Measurements from ENCODE around the gene SLF2.

Gene SLF2

DNA sequence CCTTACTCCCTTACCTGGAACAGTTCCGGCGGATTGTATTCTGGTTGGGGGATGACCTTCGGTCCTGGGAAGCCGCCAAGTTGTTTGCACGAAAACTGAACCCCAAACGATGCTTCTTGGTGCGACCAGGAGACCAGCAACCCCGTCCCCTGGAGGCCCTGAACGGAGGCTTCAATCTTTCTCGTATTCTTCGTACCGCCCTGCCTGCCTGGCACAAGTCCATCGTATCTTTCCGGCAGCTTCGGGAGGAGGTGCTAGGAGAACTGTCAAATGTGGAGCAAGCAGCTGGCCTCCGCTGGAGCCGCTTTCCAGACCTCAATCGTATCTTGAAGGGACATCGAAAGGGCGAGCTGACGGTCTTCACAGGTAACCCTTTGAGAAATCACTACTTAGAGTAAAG, 76.3 kb downstream of the SLF2 start:
- TF ChIP-seq TAF1 (IDR thresholded peaks at IDR 0.05; ENCODE audit: low read depth) (no peak), FOXM1 (IDR thresholded peaks at IDR 0.05; ENCODE audit: borderline replicate concordance, low read depth) (no peak), ZBTB7A (IDR thresholded peaks at IDR 0.05; ENCODE audit: low read depth) (no peak), CREB1 (IDR thresholded peaks at IDR 0.05; ENCODE audit: low read depth) (no peak), EGR1 (IDR thresholded peaks at IDR 0.05) (no peak), CEBPB (IDR thresholded peaks at IDR 0.05) (no peak), TCF12 (IDR thresholded peaks at IDR 0.05; ENCODE audit: low read depth) (no peak), YY1 (IDR thresholded peaks at IDR 0.05; ENCODE audit: low read depth) (no peak), EP300 (IDR thresholded peaks at IDR 0.05; ENCODE audit: borderline replicate concordance) (no peak), RAD21 (IDR thresholded peaks at IDR 0.05; ENCODE audit: low read depth) (no peak), TEAD4 (IDR thresholded peaks at IDR 0.05) (no peak), NFIC (IDR thresholded peaks at IDR 0.05) (no peak)
- TF ChIP-seq, protein P1, sequence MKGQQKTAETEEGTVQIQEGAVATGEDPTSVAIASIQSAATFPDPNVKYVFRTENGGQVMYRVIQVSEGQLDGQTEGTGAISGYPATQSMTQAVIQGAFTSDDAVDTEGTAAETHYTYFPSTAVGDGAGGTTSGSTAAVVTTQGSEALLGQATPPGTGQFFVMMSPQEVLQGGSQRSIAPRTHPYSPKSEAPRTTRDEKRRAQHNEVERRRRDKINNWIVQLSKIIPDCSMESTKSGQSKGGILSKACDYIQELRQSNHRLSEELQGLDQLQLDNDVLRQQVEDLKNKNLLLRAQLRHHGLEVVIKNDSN (IDR thresholded peaks at IDR 0.05), result no peak
- TF ChIP-seq, protein P2, sequence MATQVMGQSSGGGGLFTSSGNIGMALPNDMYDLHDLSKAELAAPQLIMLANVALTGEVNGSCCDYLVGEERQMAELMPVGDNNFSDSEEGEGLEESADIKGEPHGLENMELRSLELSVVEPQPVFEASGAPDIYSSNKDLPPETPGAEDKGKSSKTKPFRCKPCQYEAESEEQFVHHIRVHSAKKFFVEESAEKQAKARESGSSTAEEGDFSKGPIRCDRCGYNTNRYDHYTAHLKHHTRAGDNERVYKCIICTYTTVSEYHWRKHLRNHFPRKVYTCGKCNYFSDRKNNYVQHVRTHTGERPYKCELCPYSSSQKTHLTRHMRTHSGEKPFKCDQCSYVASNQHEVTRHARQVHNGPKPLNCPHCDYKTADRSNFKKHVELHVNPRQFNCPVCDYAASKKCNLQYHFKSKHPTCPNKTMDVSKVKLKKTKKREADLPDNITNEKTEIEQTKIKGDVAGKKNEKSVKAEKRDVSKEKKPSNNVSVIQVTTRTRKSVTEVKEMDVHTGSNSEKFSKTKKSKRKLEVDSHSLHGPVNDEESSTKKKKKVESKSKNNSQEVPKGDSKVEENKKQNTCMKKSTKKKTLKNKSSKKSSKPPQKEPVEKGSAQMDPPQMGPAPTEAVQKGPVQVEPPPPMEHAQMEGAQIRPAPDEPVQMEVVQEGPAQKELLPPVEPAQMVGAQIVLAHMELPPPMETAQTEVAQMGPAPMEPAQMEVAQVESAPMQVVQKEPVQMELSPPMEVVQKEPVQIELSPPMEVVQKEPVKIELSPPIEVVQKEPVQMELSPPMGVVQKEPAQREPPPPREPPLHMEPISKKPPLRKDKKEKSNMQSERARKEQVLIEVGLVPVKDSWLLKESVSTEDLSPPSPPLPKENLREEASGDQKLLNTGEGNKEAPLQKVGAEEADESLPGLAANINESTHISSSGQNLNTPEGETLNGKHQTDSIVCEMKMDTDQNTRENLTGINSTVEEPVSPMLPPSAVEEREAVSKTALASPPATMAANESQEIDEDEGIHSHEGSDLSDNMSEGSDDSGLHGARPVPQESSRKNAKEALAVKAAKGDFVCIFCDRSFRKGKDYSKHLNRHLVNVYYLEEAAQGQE (IDR thresholded peaks at IDR 0.05; ENCODE audit: low read depth), result no peak
- TF ChIP-seq, protein P3, sequence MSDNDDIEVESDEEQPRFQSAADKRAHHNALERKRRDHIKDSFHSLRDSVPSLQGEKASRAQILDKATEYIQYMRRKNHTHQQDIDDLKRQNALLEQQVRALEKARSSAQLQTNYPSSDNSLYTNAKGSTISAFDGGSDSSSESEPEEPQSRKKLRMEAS (IDR thresholded peaks at IDR 0.05), result no peak

DNA sequence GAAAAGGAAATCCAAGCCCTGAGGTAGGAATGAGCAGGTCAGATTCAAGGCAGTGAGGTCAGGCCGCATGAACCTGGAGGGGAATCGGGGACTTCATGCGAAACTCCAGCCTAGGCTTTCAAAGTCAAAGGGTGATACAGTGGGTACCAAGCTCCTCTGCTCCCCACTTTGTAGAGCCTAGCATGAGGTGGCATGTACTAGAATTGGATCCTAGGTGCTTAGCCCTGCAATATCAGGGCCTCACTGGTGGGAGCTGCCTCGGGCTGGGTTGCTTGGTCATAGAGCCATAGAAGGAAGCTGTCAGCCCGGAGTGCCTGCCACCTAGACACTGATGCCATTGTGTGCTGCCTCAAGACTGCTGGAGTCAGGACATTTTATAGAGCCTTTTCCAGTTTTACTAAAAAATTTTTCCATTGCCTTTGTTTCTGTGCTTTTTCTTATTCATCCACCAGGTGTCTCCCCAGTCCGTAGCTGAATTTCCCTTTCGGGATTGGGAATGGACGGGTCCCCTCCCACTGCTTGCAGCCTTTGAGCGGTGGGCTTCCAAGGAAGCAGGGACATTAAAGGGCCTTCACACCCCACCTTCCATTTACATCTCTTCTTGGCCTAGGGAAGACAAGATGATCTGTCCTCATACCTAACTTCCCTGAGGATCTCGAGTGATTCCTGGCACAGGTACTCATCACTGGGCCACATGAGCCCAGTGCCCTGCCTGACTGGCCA, 81.4 kb downstream of the SLF2 start:
- TF ChIP-seq, protein P2 (IDR thresholded peaks at IDR 0.05; ENCODE audit: low read depth), result no peak
- TF ChIP-seq RAD21 (IDR thresholded peaks at IDR 0.05; ENCODE audit: low read depth) (peak; percentile 59), EGR1 (IDR thresholded peaks at IDR 0.05) (no peak)
- TF ChIP-seq, protein P1 (IDR thresholded peaks at IDR 0.05), result no peak

DNA sequence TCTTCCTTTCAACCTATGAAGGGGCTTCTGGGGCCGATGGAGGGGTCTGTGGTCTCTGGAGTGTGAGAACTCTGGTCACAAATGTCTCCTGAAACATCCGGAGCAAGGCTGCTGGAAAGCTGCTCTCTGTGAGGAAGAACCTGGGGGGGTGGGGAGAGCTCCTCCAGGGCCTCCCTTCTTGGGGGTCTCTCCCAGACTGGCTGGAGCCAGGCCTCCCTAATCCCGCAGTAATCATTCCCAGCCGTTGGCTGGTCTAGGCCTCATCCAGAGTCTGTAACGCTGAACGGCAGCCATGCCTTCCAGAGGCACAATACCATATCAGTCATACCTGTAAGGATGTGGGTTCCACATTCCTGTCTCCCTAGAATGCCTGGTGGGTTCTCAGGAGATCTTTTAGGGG, 82.4 kb downstream of the SLF2 start:
- no peak for TF ChIP-seq FOXM1 (IDR thresholded peaks at IDR 0.05; ENCODE audit: borderline replicate concordance, low read depth)
- TF ChIP-seq NFIC (IDR thresholded peaks at IDR 0.05), result no peak
- TF ChIP-seq CREB1 (IDR thresholded peaks at IDR 0.05; ENCODE audit: low read depth), result no peak
- TF ChIP-seq, protein P3 (IDR thresholded peaks at IDR 0.05), result no peak
- TF ChIP-seq EP300 (IDR thresholded peaks at IDR 0.05; ENCODE audit: borderline replicate concordance), result no peak
- TF ChIP-seq TEAD4 (IDR thresholded peaks at IDR 0.05), result no peak
- TF ChIP-seq, protein P1 (IDR thresholded peaks at IDR 0.05), result no peak
- TF ChIP-seq, protein P2 (IDR thresholded peaks at IDR 0.05; ENCODE audit: low read depth), result no peak
- TF ChIP-seq RAD21 (IDR thresholded peaks at IDR 0.05; ENCODE audit: low read depth), result no peak
- TF ChIP-seq YY1 (IDR thresholded peaks at IDR 0.05; ENCODE audit: low read depth), result no peak
- no peak for TF ChIP-seq EGR1 (IDR thresholded peaks at IDR 0.05)
- TF ChIP-seq CEBPB (IDR thresholded peaks at IDR 0.05), result no peak
- TF ChIP-seq ZBTB7A (IDR thresholded peaks at IDR 0.05; ENCODE audit: low read depth), result no peak
- no peak for TF ChIP-seq TAF1 (IDR thresholded peaks at IDR 0.05; ENCODE audit: low read depth)
